Subcutaneous abdominal adipose tissue (tissue), 5 donors: ENCODE measurements around the gene FAF1.

Experiments used
- H3K27ac ChIP-seq: one replicate; pipeline ENCODE4 v1.7.0; 2013; ENCODE audit warnings: low read depth, mild to moderate bottlenecking, inconsistent platforms, low read length, moderate library complexity
- H3K27me3 ChIP-seq, 5 donors: one replicate each; pipeline ENCODE4 v1.7.0; 2013; ENCODE audit warnings: low read length in 5 of 5, inconsistent platforms in 1 of 5; ENCODE audit not compliant: control insufficient read depth in 5 of 5, insufficient read depth in 4 of 5
- H3K36me3 ChIP-seq, 5 donors: one replicate each; pipeline ENCODE4 v1.7.0; 2013; ENCODE audit warnings: low read length in 5 of 5; ENCODE audit not compliant: control insufficient read depth in 5 of 5, insufficient read depth in 5 of 5
- H3K4me1 ChIP-seq, 5 donors: one replicate each; pipeline ENCODE4 v1.7.0; 2013; ENCODE audit warnings: low read length in 5 of 5, mild to moderate bottlenecking in 3 of 5, moderate library complexity in 1 of 5; ENCODE audit not compliant: control insufficient read depth in 5 of 5, insufficient read depth in 5 of 5
- H3K4me3 ChIP-seq, 5 donors: one replicate each; pipeline ENCODE4 v1.7.0; 2013; ENCODE audit warnings: low read length in 5 of 5, low read depth in 1 of 5
- H3K9ac ChIP-seq, 5 donors: one replicate each; pipeline ENCODE4 v1.7.0; 2013; ENCODE audit warnings: low read length in 5 of 5, mild to moderate bottlenecking in 4 of 5, moderate library complexity in 3 of 5
- H3K9me3 ChIP-seq, 5 donors: one replicate each; pipeline ENCODE4 v1.7.0; 2013; ENCODE audit warnings: low read length in 5 of 5; ENCODE audit not compliant: control insufficient read depth in 5 of 5
- donor health status: healthy.
- donor health status: healthy.
- donor health status: healthy.
- donor health status: healthy.
- donor health status: healthy.

Gene FAF1

GRCh38 chr1:50422946-50423669 lies 537.0 kb downstream of the FAF1 start, which contains the start of gene DMRTA2:
Gene DMRTA2, minus strand, starts transcription at chr1:50423443. Its CDS starts 1,907 bp downstream, at chr1:50421536.
- Histone ChIP-seq H3K9me3 (no peaks in the 10 kb centered on the region), H3K4me3 (peak within 1 kb of the TSS; percentile 57 to 74 (median 64)), H3K36me3 (no peaks in the 10 kb centered on the region), H3K4me1 (peaks cover 0 to 70% (median 66%) of the 10 kb centered on the region in 5 donors), H3K27ac (no peak within 1 kb of the TSS), H3K27me3 (peaks cover 69 to 95% (median 87%) of the 10 kb centered on the region in 5 donors), H3K9ac (no peak within 1 kb of the TSS)

DNA sequence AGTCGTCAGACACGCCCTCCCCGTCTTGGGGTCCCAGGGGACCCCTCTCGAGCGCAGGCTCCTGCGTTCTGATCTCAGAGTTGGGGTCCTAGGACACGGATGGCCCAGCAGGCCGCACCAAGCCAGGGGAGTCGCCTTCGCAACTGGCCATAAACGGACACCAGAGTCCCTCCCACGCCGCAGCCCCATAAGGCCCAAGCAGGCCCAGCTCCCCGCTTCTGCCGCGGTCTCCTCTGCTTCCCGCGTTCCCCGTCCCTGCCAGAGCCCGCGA lies 537.5 kb downstream of the FAF1 start:
- Histone ChIP-seq H3K36me3 (no peaks in the 10 kb centered on the region), H3K27ac (no peak overlapping the region), H3K9me3 (no peaks in the 10 kb centered on the region), H3K4me3 (peak overlapping the region in 3 of 5 donors; percentile 45 to 64 (median 57)), H3K27me3 (peaks cover 64 to 95% (median 83%) of the 10 kb centered on the region in 5 donors), H3K9ac (no peak overlapping the region), H3K4me1 (peaks cover 0 to 67% (median 61%) of the 10 kb centered on the region in 5 donors)

DNA sequence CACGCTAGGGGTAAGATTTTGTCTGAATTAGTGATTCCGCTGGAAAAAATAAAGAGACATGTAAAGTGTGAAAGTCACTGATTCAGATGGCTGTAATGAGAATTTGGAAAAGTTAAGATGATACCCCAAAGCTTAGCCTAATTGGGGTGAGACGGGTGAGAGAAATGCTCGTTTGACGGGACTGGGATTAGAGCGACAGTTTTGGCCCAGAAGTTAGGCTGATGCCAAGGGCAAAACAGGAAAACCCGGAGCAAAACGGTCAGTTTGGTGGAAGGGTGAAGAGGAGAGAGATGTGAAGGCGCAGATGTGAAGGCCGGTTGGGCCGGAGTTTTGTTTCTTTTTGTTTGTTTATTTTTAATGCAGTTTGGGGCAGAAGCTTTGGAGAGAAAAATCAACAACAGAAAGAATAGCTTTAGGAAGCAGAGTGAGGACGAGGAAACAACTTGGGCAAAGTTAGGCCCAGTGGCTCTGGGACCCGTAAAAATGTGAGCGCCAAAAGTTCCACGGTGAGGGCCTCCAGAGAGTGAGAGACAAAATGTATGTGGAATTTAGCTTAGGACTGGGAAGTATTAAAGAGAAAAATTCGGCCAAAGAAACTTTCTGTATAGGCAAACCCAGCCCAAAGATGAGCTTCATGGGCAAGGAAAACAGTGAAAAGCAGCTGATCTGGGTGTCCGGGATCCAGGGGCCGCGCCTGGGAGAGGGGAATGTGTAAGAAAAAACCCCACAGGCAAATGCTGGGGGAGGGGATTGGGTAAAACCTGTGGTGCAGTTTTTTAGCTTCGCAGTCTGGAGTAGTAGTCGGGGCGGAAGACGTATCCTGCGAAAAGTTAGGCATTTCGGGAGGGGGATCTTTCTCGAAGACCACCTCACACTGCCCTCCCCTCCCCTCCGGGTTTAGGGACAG lies 538.0 kb downstream of the FAF1 start:
- H3K9ac ChIP-seq: no peak overlapping the region
- no peak overlapping the region for H3K27ac ChIP-seq
- no peaks in the 10 kb centered on the region for H3K36me3 ChIP-seq
- no peak overlapping the region for H3K4me3 ChIP-seq
- H3K9me3 ChIP-seq: no peaks in the 10 kb centered on the region
- peaks cover 0 to 66% (median 57%) of the 10 kb centered on the region in 5 donors for H3K4me1 ChIP-seq
- peaks cover 62 to 95% (median 80%) of the 10 kb centered on the region in 5 donors for H3K27me3 ChIP-seq

GRCh38 chr1:50421366-50421748 lies 538.7 kb downstream of the FAF1 start:
- Histone ChIP-seq H3K9me3 (no peaks in the 10 kb centered on the region), H3K9ac (no peak overlapping the region), H3K4me1 (peaks cover 0 to 66% (median 57%) of the 10 kb centered on the region in 5 donors), H3K36me3 (no peaks in the 10 kb centered on the region), H3K27me3 (peaks cover 66 to 95% (median 84%) of the 10 kb centered on the region in 5 donors), H3K4me3 (peak overlapping the region in 2 of 5 donors; percentile 9 to 46), H3K27ac (no peak overlapping the region)

DNA sequence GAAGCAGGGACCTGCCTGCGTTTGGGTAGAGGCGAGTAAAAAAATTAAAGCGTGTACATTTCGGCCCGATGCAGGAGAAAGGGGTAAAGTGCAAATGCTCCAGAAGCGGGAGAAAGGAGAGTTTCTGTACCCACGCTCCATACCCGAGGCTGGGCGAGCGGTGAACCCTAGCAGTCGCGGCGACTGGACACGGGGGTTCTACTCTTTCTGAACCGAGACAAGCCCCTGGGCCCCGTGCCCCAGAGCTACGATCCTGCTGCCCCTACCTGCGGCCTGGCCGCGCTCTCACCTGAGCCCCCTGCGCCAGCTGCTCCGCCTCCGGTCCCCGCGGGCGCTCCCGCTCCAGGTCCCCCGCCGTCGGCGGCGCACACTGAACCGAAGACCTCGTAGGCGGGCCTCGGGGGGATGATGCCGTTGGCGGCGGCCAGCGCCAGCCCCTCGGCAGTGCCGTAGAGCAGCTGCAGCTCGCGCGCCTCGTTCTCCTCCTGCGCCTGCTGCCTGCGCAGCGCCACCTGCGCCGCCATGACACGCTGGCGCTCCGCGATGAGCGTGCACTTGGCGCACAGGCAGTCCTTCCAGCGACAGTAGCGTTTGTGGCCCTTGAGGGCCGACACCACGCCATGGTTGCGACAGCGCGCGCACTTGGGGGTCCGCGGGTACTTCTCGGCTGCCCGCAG lies 539.2 kb downstream of the FAF1 start:
- H3K27me3 ChIP-seq: peaks cover 66 to 95% (median 84%) of the 10 kb centered on the region in 5 donors
- H3K4me3 ChIP-seq: peak overlapping the region in 2 of 5 donors; percentile 9 to 46
- H3K27ac ChIP-seq: no peak overlapping the region
- H3K4me1 ChIP-seq: peaks cover 0 to 66% (median 59%) of the 10 kb centered on the region in 5 donors
- H3K36me3 ChIP-seq: no peaks in the 10 kb centered on the region
- no peaks in the 10 kb centered on the region for H3K9me3 ChIP-seq
- H3K9ac ChIP-seq: no peak overlapping the region

GRCh38 chr1:50419907-50420677 lies 540.0 kb downstream of the FAF1 start:
- Histone ChIP-seq H3K27me3 (peaks cover 66 to 95% (median 84%) of the 10 kb centered on the region in 5 donors), H3K27ac (no peak overlapping the region), H3K9me3 (no peaks in the 10 kb centered on the region), H3K4me1 (peaks cover 0 to 61% (median 54%) of the 10 kb centered on the region in 5 donors), H3K9ac (no peak overlapping the region), H3K36me3 (no peaks in the 10 kb centered on the region), H3K4me3 (no peak overlapping the region)

DNA sequence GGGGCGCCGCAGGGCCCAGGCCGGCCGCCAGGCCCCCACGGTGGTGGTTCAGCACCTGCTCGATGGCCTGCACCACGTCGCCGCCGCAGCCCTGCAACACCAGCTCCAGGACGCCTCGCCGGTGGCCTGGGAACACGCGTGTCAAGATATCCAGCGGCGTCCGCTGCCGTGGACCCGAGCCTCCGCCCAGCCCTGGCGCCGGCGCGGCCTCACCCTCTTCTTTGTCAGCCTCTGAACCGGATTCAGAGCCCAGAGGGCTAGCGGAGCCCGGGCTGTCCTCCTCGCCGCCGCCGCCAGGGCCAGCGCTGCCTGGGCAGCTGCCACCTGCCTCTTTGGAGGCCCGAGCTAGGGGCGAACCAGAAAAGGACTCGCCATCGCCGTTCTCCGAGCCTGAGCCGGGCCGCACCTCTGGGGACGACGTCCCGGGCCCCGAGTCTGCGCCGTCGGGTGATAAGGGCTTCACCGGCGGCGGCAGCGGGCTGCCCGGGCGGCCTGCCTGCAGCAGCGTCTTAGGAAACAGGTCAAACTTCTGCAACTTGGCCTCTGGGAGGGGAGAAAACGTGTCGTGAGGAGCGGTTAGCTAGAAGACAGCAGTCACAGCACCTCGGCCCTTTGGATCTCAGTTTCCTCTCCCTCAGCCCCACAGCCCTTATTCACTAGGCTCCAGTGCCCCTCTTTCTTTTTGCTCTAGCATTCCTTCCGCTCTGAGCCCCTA lies 540.7 kb downstream of the FAF1 start:
- peak overlapping the region in 2 of 5 donors; percentile 14 to 22 for H3K4me3 ChIP-seq

GRCh38 chr1:50418600-50419109 lies 541.4 kb downstream of the FAF1 start:
- Histone ChIP-seq H3K27me3 (peaks cover 67 to 96% (median 90%) of the 10 kb centered on the region in 5 donors), H3K4me1 (peaks cover 0 to 47% (median 41%) of the 10 kb centered on the region in 5 donors), H3K9me3 (peaks cover 0 to 2% (median 0%) of the 10 kb centered on the region in 5 donors), H3K36me3 (no peaks in the 10 kb centered on the region), H3K9ac (no peak overlapping the region), H3K27ac (no peak overlapping the region), H3K4me3 (peak overlapping the region in 4 of 5 donors; percentile 32 to 66 (median 51))

More for the DNA sequence above, 540.7 kb downstream of the FAF1 start:
- Histone ChIP-seq H3K27me3 (peaks cover 65 to 95% (median 84%) of the 10 kb centered on the region in 5 donors), H3K9ac (no peak overlapping the region), H3K36me3 (no peaks in the 10 kb centered on the region), H3K27ac (no peak overlapping the region), H3K4me1 (peaks cover 0 to 53% (median 47%) of the 10 kb centered on the region in 5 donors), H3K9me3 (no peaks in the 10 kb centered on the region)
